Tibial artery (tissue), 4 donors: Measurements from ENCODE around the gene PAF1.

ENCODE experiments used
- DNase-seq, 2 donors: peaks; one replicate each; pipeline ENCODE4 v3.0.0-alpha.2; 2019
- H3K27ac ChIP-seq, 2 donors: fragments of 200-600 bp; sonication (generic) in 1 of 2; 1 replicate in 1 of 2; 2 replicates in 1 of 2; pipeline ENCODE4 v1.5.1; 2018 to 2019; ENCODE audit warnings: mild to moderate bottlenecking in 1 of 2
- H3K27me3 ChIP-seq, 2 donors: fragments of 200-600 bp; sonication (generic) in 1 of 2; one replicate each; pipeline versions ENCODE4 v1.5.1 to v1.6.0; 2016 to 2019
- H3K36me3 ChIP-seq, 3 donors: fragments of 200-600 bp; sonication (generic) in 2 of 3; one replicate each; pipeline ENCODE4 v1.5.1; 2016 to 2019; ENCODE audit warnings: mild to moderate bottlenecking in 2 of 3
- H3K4me1 ChIP-seq, 4 donors: fragments of 200-600 bp; sonication (generic) in 2 of 4; 1 replicate in 3 of 4; 2 replicates in 1 of 4; pipeline ENCODE4 v1.5.1; 2016 to 2019
- H3K4me3 ChIP-seq, 2 donors: fragments of 200-600 bp; sonication (generic) in 1 of 2; 1 replicate in 1 of 2; 2 replicates in 1 of 2; pipeline ENCODE4 v1.5.1; 2018 to 2019; ENCODE audit warnings: mild to moderate bottlenecking in 2 of 2
- H3K9me3 ChIP-seq, 3 donors: fragments of 200-600 bp; sonication (generic) in 1 of 3; one replicate each; pipeline ENCODE4 v1.5.1; 2016 to 2019
- intact Hi-C: fragments of 100-400 bp; cut with DNase I; formaldehyde crosslinking; loops from one replicate; pipeline ENCODE4 v1.15.0; 2023; ENCODE audit warnings: low total_unique reads
- TF ChIP-seq, protein P1 (sequence below), 2 experiments: fragments of 200-600 bp in 1 of 2; fragments of 450-650 bp in 1 of 2; IDR thresholded peaks; one replicate each; pipeline ENCODE4 v1.5.1; 2017 to 2019; ENCODE audit warnings: antibody characterized with exemption in 2 of 2, mild to moderate bottlenecking in 1 of 2, moderate library complexity in 1 of 2

The PAF1 gene

DNA sequence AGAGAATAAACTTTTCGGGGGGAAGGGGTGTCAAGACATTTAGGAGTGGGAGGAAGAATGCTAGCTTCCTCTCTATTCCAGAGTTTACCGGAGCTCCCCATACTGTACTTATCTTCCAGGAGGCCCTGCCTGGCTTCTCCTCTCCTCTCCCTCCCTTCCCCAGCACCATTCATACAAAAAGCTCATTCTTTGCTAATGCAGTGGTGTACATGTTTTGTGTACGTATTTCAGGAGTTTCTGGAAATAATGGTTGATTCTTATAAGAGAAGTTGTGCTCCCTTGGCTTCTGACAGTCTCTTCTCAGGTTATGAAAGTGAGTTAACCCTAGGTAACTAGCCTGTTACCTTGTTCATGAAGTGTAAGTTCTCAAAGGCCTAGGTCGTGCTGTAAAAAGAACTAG lies 41.6 kb downstream of the PAF1 start:
- intact Hi-C loops, result no loop called here
- no peaks in the 10 kb centered on the region for H3K27me3 ChIP-seq
- DNase-seq, result no peak
- H3K36me3 ChIP-seq, result peaks cover 9 to 59% (median 22%) of the 10 kb centered on the region in 3 donors
- TF ChIP-seq, protein P1, sequence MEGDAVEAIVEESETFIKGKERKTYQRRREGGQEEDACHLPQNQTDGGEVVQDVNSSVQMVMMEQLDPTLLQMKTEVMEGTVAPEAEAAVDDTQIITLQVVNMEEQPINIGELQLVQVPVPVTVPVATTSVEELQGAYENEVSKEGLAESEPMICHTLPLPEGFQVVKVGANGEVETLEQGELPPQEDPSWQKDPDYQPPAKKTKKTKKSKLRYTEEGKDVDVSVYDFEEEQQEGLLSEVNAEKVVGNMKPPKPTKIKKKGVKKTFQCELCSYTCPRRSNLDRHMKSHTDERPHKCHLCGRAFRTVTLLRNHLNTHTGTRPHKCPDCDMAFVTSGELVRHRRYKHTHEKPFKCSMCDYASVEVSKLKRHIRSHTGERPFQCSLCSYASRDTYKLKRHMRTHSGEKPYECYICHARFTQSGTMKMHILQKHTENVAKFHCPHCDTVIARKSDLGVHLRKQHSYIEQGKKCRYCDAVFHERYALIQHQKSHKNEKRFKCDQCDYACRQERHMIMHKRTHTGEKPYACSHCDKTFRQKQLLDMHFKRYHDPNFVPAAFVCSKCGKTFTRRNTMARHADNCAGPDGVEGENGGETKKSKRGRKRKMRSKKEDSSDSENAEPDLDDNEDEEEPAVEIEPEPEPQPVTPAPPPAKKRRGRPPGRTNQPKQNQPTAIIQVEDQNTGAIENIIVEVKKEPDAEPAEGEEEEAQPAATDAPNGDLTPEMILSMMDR (IDR thresholded peaks at IDR 0.05), result no peak
- peaks cover 0 to 32% (median 28%) of the 10 kb centered on the region in 4 donors for H3K4me1 ChIP-seq
- H3K9me3 ChIP-seq, result no peaks in the 10 kb centered on the region
- H3K27ac ChIP-seq, result no peak overlapping the region
- H3K4me3 ChIP-seq, result no peak overlapping the region

DNA sequence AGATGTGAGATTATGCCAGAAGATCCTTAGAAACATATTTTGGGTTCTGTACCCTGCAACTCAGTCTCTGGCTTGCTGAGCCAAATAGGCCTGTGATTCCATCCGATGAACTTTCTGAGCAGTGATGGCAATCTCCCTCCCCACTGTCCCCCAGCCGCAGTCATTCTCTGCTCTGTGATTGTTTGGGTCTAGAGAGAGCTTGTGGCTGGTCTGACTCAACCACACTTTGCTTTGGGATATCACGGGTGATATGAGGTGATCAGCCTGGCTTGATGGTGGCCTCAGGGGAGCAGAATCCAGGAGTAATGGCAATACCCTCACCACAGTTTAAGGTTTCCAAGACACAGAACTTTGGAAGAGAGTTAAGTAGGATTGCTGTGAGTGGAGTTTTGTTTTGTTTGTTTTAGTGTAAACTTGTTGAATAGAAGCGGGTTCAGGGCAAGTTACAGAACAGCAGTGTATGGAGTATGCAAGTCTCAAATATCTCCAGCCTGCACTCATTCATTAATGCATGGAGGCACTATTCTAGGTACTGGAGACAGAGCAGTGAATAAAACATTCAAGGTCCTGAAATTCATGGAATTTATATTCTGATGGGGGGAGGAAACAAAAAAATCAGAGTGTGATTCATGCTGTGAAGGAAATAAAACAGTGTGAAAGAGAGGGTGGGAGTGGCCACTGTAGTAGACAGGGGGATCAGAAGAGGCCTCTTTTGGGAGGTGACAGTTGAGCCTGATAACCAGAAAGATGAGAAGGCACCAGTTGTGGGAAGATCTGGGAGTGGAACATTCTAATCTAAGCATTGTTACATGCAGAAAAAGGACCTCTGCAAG lies 43.4 kb downstream of the PAF1 start:
- H3K4me1 ChIP-seq, result peaks cover 0 to 48% (median 44%) of the 10 kb centered on the region in 4 donors
- H3K27me3 ChIP-seq, result no peaks in the 10 kb centered on the region
- intact Hi-C loops, result no loop called here
- DNase-seq, result no peak
- TF ChIP-seq, protein P1 (IDR thresholded peaks at IDR 0.05), result no peak
- no peak overlapping the region for H3K27ac ChIP-seq
- peaks cover 0 to 44% (median 10%) of the 10 kb centered on the region in 3 donors for H3K36me3 ChIP-seq
- no peak overlapping the region for H3K4me3 ChIP-seq
- no peaks in the 10 kb centered on the region for H3K9me3 ChIP-seq

DNA sequence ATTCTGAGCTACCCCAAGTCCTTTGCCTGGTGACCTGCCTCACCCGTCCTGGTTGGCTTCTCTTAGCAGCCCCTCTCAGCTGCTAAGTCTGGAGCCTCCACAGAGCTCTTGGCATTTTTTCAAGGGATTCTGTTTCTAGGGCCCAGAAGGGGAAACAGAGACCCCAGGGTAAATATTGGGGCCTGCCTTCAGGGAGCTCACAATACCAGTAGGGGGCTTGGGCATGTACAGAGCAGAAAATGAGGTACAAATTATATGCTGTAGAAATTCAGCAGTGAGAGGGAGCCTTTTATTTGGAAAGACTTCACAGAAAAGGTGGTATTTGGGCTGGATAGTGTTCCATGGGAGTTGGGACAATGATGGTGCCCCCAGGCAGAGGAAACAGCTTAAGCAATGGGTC lies 45.0 kb downstream of the PAF1 start:
- peaks cover 0 to 30% (median 0%) of the 10 kb centered on the region in 3 donors for H3K36me3 ChIP-seq
- DNase-seq, result no peak
- H3K27me3 ChIP-seq, result no peaks in the 10 kb centered on the region
- no peak overlapping the region for H3K27ac ChIP-seq
- no peaks in the 10 kb centered on the region for H3K9me3 ChIP-seq
- TF ChIP-seq, protein P1 (IDR thresholded peaks at IDR 0.05), result no peak
- H3K4me1 ChIP-seq, result peaks cover 0 to 51% (median 48%) of the 10 kb centered on the region in 4 donors
- intact Hi-C loops, result no loop called here
- no peak overlapping the region for H3K4me3 ChIP-seq

DNA sequence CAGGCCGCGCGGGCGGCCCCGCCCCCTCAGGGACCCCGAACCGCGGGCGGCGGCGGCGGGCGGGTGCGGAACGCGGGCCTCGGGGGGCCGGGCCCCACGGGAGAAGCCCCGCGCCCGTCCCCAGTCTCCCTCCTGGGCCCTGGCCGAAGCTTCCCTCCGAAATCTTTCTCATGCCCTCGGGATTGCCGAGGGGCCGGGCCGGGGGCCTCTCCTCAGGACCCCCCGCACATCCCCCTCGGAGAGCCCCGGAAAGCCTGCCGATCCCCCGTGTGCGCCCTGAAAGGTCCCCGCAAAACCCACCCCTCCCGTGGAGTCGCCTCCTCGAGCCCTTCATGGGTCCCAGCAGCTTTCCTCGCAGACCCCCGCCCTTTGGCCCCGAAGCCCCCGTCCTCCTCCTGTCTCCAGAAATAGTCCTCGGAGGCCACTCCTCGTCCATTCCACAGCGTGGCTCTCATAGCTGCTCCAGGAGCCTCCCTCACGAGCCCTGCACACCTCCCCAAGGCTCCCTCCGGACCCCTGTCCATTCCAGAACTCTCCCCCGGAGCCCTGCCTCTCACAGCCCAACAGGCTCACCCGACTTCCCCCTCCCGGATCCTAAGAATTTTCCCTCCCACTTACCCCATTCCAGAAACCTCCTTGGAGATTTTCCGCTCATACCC lies 48.1 kb downstream of the PAF1 start:
- H3K4me3 ChIP-seq, result peak overlapping the region; percentile 81 to 96
- intact Hi-C loops, result loop anchor here (5.0 kb wide), 1 partner anchor 215 kb away; the partner anchor contains the start of gene PAK4
- TF ChIP-seq, protein P1 (IDR thresholded peaks at IDR 0.05), result no peak
- peak overlapping the region; percentile 84 to 91 for H3K27ac ChIP-seq
- no peaks in the 10 kb centered on the region for H3K27me3 ChIP-seq
- H3K4me1 ChIP-seq, result peaks cover 0 to 57% (median 51%) of the 10 kb centered on the region in 4 donors
- H3K9me3 ChIP-seq, result no peaks in the 10 kb centered on the region
- H3K36me3 ChIP-seq, result no peaks in the 10 kb centered on the region
- peak in 1 of 2 donors; percentile 73 for DNase-seq

DNA sequence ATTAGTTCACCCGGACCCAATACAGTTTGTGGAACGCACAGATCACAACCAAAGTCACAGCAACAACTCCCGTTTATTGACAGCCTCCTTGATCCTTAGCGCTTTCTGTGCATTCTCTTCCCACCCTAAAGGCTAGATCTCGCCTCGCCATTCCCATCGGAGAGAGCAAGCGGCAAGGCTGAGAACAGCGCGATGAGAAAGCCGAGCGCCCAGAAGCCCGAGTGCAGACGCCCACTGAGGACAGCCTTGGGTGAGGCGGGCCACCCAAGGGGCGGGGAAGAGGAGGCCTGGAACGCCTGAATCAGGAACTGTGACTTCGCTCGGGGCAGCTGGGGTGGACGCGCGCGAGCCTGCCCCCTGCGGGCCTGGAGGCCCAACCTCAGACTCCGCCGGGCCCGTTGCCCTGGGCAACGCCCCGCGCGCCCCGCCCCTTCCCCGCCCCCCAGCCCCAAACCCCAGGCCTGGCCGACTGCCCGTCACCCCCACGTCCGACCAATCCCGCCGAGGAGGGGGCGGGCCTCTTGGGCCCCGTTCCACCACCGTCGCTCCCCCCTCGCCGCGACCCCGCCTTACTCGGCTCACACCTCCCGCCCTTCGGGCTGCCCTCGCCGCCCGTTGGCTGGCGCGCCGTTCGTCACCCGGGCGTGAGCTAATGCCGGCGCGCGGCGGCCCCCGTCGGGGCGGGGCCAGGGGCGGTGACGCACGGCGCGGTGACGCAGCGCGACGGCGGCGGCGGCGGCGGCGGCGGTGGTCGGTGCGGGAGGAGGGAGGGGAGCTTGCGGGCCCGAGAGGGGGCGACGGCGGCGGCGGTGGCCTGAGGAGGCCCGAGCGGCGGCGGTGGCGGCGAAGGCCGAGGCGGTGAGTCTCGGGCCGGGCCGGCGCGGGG lies 48.9 kb downstream of the PAF1 start, which contains the start of gene SAMD4B:
Gene SAMD4B (plus strand): TSS at position 703 of the 886 bp plus-strand sequence. CDS start 14,473 bp downstream, outside the sequence.
- intact Hi-C loops, result loop anchor here (5.0 kb wide), 1 partner anchor 215 kb away; the partner anchor contains the start of gene PAK4
- Histone ChIP-seq H3K27ac (peak within 1 kb of the TSS; percentile 85 to 91), H3K36me3 (no peaks in the 10 kb centered on the region), H3K27me3 (no peaks in the 10 kb centered on the region), H3K9me3 (no peaks in the 10 kb centered on the region), H3K4me1 (peaks cover 0 to 50% (median 43%) of the 10 kb centered on the region in 4 donors), H3K4me3 (peak within 1 kb of the TSS; percentile 81 to 96)
- TF ChIP-seq, protein P1 (IDR thresholded peaks at IDR 0.05), result peak; percentile 79 to 91
- DNase-seq, result peak; percentile 97 to 99
